Measurements from ENCODE around the gene RAD51B. TPM values are rescaled to one million over a fixed set of nuclear protein-coding genes. Genes with fewer than 3 reads are reported as not detected.

Gene RAD51B
- total and polyA plus RNA-seq, 4 experiments from 2014 or later, result 22.0 to 35.7 (median 31.4) TPM

GRCh38 chr14:68736471-68736871 lies 916.9 kb downstream of the RAD51B start:
- Mint-ChIP-seq H3K27ac (peak overlapping the region in 6 of 7 donors; percentile 23 to 72 (median 66)), H3K4me3 (peak overlapping the region in 1 of 8 donors; percentile 67), H3K9me3 (no peaks in the 10 kb centered on the region), H3K4me1 (peaks cover 24 to 43% (median 34%) of the 10 kb centered on the region in 4 donors), H3K36me3 (no peaks in the 10 kb centered on the region), H3K27me3 (no peaks in the 10 kb centered on the region)
- intact Hi-C loops (cut with micrococcal nuclease), result no loop called here
- H3K27me3 ChIP-seq (ENCODE audit: insufficient read depth, low read length), result no peaks in the 10 kb centered on the region
- H3K4me3 ChIP-seq (ENCODE audit: low read length in 2 of 2), result no peak overlapping the region
- no peak for DNase-seq
- H3K9me3 ChIP-seq (ENCODE audit: control insufficient read depth in 1 of 2, low read length in 2 of 2), result no peaks in the 10 kb centered on the region
- POLR2A ChIA-PET (ENCODE audit: partially characterized antibody), result interaction anchor here (3.0 to 5.5 kb wide), 2 partner anchors 43 to 53 kb away, joined by 33 to 66 read pairs; partner anchors contain the start of gene ZFP36L1
- no peak overlapping the region for H3K27ac ChIP-seq (ENCODE audit: low read depth, low read length)
- H3K36me3 ChIP-seq (ENCODE audit: insufficient read depth, low read length), result no peaks in the 10 kb centered on the region
- CTCF ChIA-PET (ENCODE audit: partially characterized antibody), result interaction anchor here (2.0 kb wide), 1 partner anchor 9 kb away, joined by 6 read pairs; no protein-coding TSS in a partner anchor
- H3K4me1 ChIP-seq (ENCODE audit: insufficient read depth, low read length), result peaks cover 29% of the 10 kb centered on the region

GRCh38 chr14:68737086-68737485 lies 917.5 kb downstream of the RAD51B start:
- intact Hi-C loops (cut with micrococcal nuclease), result no loop called here
- peaks cover 24 to 43% (median 33%) of the 10 kb centered on the region in 4 donors for H3K4me1 Mint-ChIP-seq
- no peaks in the 10 kb centered on the region for H3K36me3 Mint-ChIP-seq
- H3K27ac ChIP-seq (ENCODE audit: low read depth, low read length), result no peak overlapping the region
- H3K27ac Mint-ChIP-seq, result peak overlapping the region in 2 of 7 donors; percentile 38 to 71
- H3K36me3 ChIP-seq (ENCODE audit: insufficient read depth, low read length), result no peaks in the 10 kb centered on the region
- peaks cover 29% of the 10 kb centered on the region for H3K4me1 ChIP-seq (ENCODE audit: insufficient read depth, low read length)
- no peaks in the 10 kb centered on the region for H3K9me3 ChIP-seq (ENCODE audit: control insufficient read depth in 1 of 2, low read length in 2 of 2)
- no peaks in the 10 kb centered on the region for H3K9me3 Mint-ChIP-seq
- H3K27me3 Mint-ChIP-seq, result no peaks in the 10 kb centered on the region
- no peaks in the 10 kb centered on the region for H3K27me3 ChIP-seq (ENCODE audit: insufficient read depth, low read length)
- CTCF ChIA-PET (ENCODE audit: partially characterized antibody), result interaction anchor here (2.0 kb wide), 1 partner anchor 9 kb away, joined by 6 read pairs; no protein-coding TSS in a partner anchor
- no peak overlapping the region for H3K4me3 ChIP-seq (ENCODE audit: low read length in 2 of 2)
- POLR2A ChIA-PET (ENCODE audit: partially characterized antibody), result interaction anchor here (5.5 kb wide), 1 partner anchor 52 kb away, joined by 66 read pairs; the partner anchor contains the start of gene ZFP36L1
- DNase-seq, result no peak
- H3K4me3 Mint-ChIP-seq, result no peak overlapping the region

- no peaks in the 10 kb centered on the region for H3K36me3 ChIP-seq (ENCODE audit: insufficient read depth, low read length)
- peaks cover 22% of the 10 kb centered on the region for H3K4me1 ChIP-seq (ENCODE audit: insufficient read depth, low read length)
- no peak overlapping the region for H3K4me3 Mint-ChIP-seq
- DNase-seq, result no peak
- no peaks in the 10 kb centered on the region for H3K9me3 Mint-ChIP-seq
- ChIA-PET POLR2A (ENCODE audit: partially characterized antibody) (no interaction called here), CTCF (ENCODE audit: partially characterized antibody) (interaction anchor here (2.0 kb wide), 1 partner anchor 11 kb away, joined by 6 read pairs; no protein-coding TSS in a partner anchor)
- H3K27me3 ChIP-seq (ENCODE audit: insufficient read depth, low read length), result no peaks in the 10 kb centered on the region
- no peaks in the 10 kb centered on the region for H3K9me3 ChIP-seq (ENCODE audit: control insufficient read depth in 1 of 2, low read length in 2 of 2)
- H3K4me3 ChIP-seq (ENCODE audit: low read length in 2 of 2), result no peak overlapping the region
- H3K27ac ChIP-seq (ENCODE audit: low read depth, low read length), result no peak overlapping the region
- H3K36me3 Mint-ChIP-seq, result no peaks in the 10 kb centered on the region
- H3K27me3 Mint-ChIP-seq, result no peaks in the 10 kb centered on the region
- H3K4me1 Mint-ChIP-seq, result peaks cover 19 to 36% (median 23%) of the 10 kb centered on the region in 4 donors
- intact Hi-C loops (cut with micrococcal nuclease), result no loop called here
- peak overlapping the region in 2 of 7 donors; percentile 54 to 88 for H3K27ac Mint-ChIP-seq
Measured at GRCh38 chr14:68738559-68738958, 919.0 kb downstream of the RAD51B start.

- Mint-ChIP-seq H3K27me3 (no peaks in the 10 kb centered on the region), H3K4me3 (no peak overlapping the region), H3K9me3 (no peaks in the 10 kb centered on the region), H3K4me1 (peaks cover 10 to 25% (median 13%) of the 10 kb centered on the region in 4 donors), H3K36me3 (no peaks in the 10 kb centered on the region), H3K27ac (no peak overlapping the region)
- Histone ChIP-seq H3K36me3 (ENCODE audit: insufficient read depth, low read length) (no peaks in the 10 kb centered on the region), H3K4me3 (ENCODE audit: low read length in 2 of 2) (no peak overlapping the region), H3K27ac (ENCODE audit: low read depth, low read length) (no peak overlapping the region), H3K4me1 (ENCODE audit: insufficient read depth, low read length) (peaks cover 11% of the 10 kb centered on the region), H3K27me3 (ENCODE audit: insufficient read depth, low read length) (no peaks in the 10 kb centered on the region), H3K9me3 (ENCODE audit: control insufficient read depth in 1 of 2, low read length in 2 of 2) (no peaks in the 10 kb centered on the region)
- DNase-seq, result no peak
- intact Hi-C loops (cut with micrococcal nuclease), result no loop called here
- ChIA-PET CTCF (ENCODE audit: partially characterized antibody) (no interaction called here), POLR2A (ENCODE audit: partially characterized antibody) (interaction anchor here (0.9 kb wide), 1 partner anchor 22 kb away, joined by 3 read pairs; no protein-coding TSS in a partner anchor)
Measured at GRCh38 chr14:68739701-68740100, 920.1 kb downstream of the RAD51B start.

GRCh38 chr14:68740788-68741476 lies 921.4 kb downstream of the RAD51B start:
- H3K9me3 ChIP-seq (ENCODE audit: control insufficient read depth in 1 of 2, low read length in 2 of 2), result no peaks in the 10 kb centered on the region
- Mint-ChIP-seq H3K4me3 (no peak overlapping the region), H3K27ac (no peak overlapping the region), H3K36me3 (no peaks in the 10 kb centered on the region), H3K27me3 (peaks cover 0 to 2% of the 10 kb centered on the region in 2 donors), H3K4me1 (peaks cover 4 to 16% (median 7%) of the 10 kb centered on the region in 4 donors), H3K9me3 (no peaks in the 10 kb centered on the region)
- H3K27me3 ChIP-seq (ENCODE audit: insufficient read depth, low read length), result no peaks in the 10 kb centered on the region
- POLR2A ChIA-PET (ENCODE audit: partially characterized antibody), result interaction anchor here (1.5 kb wide), 1 partner anchor 45 kb away, joined by 4 read pairs; no protein-coding TSS in a partner anchor
- no peak overlapping the region for H3K27ac ChIP-seq (ENCODE audit: low read depth, low read length)
- no peaks in the 10 kb centered on the region for H3K4me1 ChIP-seq (ENCODE audit: insufficient read depth, low read length)
- intact Hi-C loops (cut with micrococcal nuclease), result no loop called here
- CTCF ChIA-PET (ENCODE audit: partially characterized antibody), result no interaction called here
- H3K36me3 ChIP-seq (ENCODE audit: insufficient read depth, low read length), result no peaks in the 10 kb centered on the region
- no peak for DNase-seq
- no peak overlapping the region for H3K4me3 ChIP-seq (ENCODE audit: low read length in 2 of 2)

- Mint-ChIP-seq H3K4me3 (no peak overlapping the region), H3K4me1 (peaks cover 0 to 11% (median 3%) of the 10 kb centered on the region in 4 donors), H3K36me3 (no peaks in the 10 kb centered on the region), H3K9me3 (no peaks in the 10 kb centered on the region), H3K27me3 (peaks cover 0 to 2% of the 10 kb centered on the region in 2 donors), H3K27ac (no peak overlapping the region)
- no peak for DNase-seq
- no peaks in the 10 kb centered on the region for H3K9me3 ChIP-seq (ENCODE audit: control insufficient read depth in 1 of 2, low read length in 2 of 2)
- no peak overlapping the region for H3K4me3 ChIP-seq (ENCODE audit: low read length in 2 of 2)
- no peaks in the 10 kb centered on the region for H3K27me3 ChIP-seq (ENCODE audit: insufficient read depth, low read length)
- ChIA-PET CTCF (ENCODE audit: partially characterized antibody) (no interaction called here), POLR2A (ENCODE audit: partially characterized antibody) (interaction anchor here (1.5 kb wide), 1 partner anchor 44 kb away, joined by 4 read pairs; no protein-coding TSS in a partner anchor)
- no peak overlapping the region for H3K27ac ChIP-seq (ENCODE audit: low read depth, low read length)
- H3K36me3 ChIP-seq (ENCODE audit: insufficient read depth, low read length), result no peaks in the 10 kb centered on the region
- no peaks in the 10 kb centered on the region for H3K4me1 ChIP-seq (ENCODE audit: insufficient read depth, low read length)
- intact Hi-C loops (cut with micrococcal nuclease), result no loop called here
Measured at GRCh38 chr14:68741477-68741791, 921.9 kb downstream of the RAD51B start.

- POLR2A ChIA-PET (ENCODE audit: partially characterized antibody), result no interaction called here
- Mint-ChIP-seq H3K36me3 (no peaks in the 10 kb centered on the region), H3K4me1 (peaks cover 0 to 9% (median 2%) of the 10 kb centered on the region in 4 donors), H3K27me3 (peaks cover 0 to 2% of the 10 kb centered on the region in 2 donors), H3K27ac (peak overlapping the region in 1 of 7 donors; percentile 20), H3K9me3 (no peaks in the 10 kb centered on the region), H3K4me3 (no peak overlapping the region)
- Histone ChIP-seq H3K36me3 (ENCODE audit: insufficient read depth, low read length) (no peaks in the 10 kb centered on the region), H3K4me3 (ENCODE audit: low read length in 2 of 2) (no peak overlapping the region), H3K27ac (ENCODE audit: low read depth, low read length) (no peak overlapping the region), H3K4me1 (ENCODE audit: insufficient read depth, low read length) (no peaks in the 10 kb centered on the region), H3K9me3 (ENCODE audit: control insufficient read depth in 1 of 2, low read length in 2 of 2) (no peaks in the 10 kb centered on the region), H3K27me3 (ENCODE audit: insufficient read depth, low read length) (no peaks in the 10 kb centered on the region)
- intact Hi-C loops (cut with micrococcal nuclease), result no loop called here
- DNase-seq, result no peak
- CTCF ChIA-PET (ENCODE audit: partially characterized antibody), result no interaction called here
Measured at GRCh38 chr14:68741839-68742470, 922.4 kb downstream of the RAD51B start.

All from CD4-positive, alpha-beta memory T cell (primary cell).